GM19372 (cell line): ENCODE data around the gene LRRC18.

Source experiments
- ATAC-seq: cut with Tn5 transposase; IDR thresholded peaks from one replicate; pipeline ENCODE4 v1.9.1; 2021; ENCODE audit warnings: mild to moderate bottlenecking, low read depth, moderate library complexity; ENCODE audit not compliant: unreplicated experiment

The LRRC18 gene

GRCh38 chr10:48946891-48947500 is 7.4 kb upstream of the LRRC18 start:
- no peak for ATAC-seq

DNA sequence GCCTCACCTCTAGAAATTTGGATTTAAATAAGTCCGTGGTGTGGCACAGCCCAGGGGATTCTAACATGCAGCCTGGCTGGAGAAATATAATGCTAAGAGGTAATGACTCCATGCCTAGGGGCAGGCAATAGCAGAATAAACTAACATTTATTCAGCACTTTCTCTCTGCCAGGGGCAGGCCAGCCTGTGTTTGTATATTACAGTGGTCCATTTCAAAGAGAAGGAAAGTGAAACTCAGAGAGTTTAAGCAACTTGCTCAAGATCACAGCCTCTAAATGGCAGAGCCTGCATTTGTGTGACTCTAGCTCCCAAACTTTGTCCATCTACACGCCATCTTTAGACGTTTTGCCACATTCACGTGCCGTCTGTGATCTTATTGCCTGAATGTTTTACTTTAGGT is 6.7 kb upstream of the LRRC18 start:
- no peak for ATAC-seq

GRCh38 chr10:48945441-48946130 is 5.9 kb upstream of the LRRC18 start:
- ATAC-seq, result no peak

DNA sequence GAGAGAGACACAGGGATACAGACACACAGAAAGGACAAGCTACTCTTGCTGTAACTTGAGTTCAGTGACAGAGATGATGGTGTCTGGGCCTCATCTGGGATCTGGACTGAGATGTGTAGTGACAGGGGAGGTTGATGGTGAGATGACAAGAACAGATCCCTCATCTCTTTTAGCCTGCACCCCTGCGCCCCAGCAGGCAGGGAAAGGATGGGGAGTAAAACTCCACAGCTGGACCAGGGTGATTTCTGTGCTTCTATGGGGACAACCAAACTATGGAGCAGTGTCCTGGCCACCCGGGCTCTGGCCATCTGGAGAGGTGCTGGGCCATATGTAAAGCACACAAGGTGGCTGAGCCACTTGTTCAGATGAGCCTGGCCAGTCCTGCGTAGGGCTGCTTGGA is 4.5 kb upstream of the LRRC18 start:
- ATAC-seq, result no peak

DNA sequence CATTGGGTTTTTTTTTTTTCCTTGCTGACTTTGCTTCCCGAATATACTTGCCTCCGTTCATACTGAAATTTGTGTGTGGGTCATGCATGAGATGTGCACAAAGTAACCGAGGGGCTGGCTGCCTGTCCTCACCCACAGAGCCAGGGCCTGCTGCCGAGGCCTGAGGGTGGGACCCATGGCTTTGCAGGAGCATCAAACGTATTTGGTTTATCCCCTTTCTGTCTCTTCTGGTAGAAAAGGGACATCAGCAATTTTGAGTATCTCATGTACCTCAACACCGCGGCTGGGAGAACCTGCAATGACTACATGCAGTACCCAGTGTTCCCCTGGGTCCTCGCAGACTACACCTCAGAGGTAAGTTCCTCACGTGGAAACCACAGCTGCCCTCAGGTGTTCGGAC is 3.5 kb upstream of the LRRC18 start:
- ATAC-seq, result no peak

DNA sequence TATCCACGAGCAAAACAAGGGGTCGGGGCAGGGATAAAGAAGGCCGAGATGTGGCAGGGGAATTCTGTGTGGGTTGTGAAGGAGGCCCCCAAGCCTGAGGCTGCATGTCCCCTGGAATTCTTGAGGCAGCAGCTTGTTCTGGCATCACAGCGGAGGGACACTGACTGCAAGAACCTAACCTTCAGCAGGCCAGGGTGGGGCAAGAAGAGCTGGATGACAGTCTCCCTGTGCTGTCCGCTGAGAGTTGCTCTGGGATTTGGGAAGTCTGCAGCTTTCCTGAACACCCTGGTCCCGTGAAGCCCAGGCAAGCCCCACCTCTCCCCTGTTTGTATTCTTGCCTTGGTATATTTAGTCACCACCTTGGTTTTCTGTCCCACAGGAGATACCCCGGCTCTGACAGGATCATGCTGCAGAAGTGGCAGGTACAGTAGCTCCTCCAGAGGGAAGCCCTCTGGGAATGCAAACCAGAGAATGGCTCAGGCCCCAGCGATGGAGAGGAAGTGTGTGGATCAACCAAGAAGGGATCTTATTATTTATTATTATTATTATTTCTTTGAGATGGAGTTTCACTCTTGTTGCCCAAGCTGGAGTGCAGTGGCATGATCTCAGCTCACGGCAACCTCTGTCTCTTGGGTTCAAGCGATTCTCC is 1.9 kb upstream of the LRRC18 start:
- ATAC-seq, result no peak

DNA sequence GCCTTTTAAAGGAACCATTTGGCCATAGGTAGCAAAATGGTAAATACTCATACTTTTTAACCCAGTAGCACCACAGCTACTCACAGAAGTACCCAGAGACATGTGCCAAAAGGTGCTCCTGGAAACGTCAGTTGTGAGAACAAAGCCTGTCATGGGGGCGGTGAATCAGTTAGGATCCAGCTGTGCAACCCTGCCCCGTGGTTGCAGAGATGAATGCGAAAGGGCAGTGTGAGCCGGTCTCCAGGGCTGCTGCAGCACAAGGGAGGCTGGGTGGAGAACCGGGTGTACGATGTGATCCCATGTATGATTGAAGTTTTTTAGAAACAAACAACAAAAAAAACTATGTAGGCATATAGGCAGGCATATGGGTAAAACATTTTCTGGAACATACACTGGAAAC is 1.3 kb upstream of the LRRC18 start:
- no peak for ATAC-seq

DNA sequence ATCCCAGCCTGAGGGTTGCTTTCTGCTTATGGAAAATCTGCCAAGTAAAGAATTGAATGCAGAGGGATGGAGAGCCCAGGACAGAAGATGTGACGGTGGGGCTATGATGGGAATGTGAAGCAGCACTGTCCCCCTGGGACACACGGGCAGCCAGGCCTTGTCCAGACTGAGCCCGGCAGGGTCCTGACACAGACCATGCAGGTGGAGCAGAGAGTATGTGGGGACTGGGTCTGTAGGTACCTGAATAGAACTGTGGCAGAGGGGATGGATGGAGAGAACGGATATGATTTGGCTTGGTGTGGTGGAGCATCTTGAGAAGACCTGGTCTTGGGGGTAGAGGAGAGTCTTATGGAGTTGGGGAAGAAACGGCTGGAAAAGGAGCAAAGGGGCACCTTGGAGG is 732 bp upstream of the LRRC18 start:
- ATAC-seq, result no peak

DNA sequence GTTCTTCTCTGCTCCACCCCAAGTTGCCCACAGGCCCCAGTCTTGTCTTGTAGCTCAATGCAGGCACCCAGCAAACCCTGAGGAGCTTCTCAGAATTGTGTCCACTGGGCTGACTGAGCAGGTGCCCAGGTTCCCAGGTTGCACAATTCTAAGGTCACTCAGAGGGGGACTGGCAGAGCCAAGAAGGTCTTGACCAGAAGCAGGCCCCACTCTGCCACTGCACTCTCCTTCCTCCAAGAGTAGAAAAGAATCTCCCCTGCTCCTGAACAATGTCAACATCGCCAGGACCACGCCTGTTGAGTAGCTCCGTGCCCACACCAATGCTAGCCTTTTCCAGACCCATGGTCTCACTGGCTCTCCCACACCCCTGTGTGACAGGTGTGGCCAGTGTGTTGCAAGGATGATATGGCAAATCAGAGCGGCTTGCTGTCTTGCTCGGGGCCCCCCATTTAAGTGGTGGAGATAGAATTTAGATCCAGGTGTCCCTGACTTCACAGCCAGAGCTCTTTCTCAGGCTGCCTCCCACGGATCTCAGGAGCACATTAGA is 577 bp downstream of the LRRC18 start:
- ATAC-seq, result no peak

DNA sequence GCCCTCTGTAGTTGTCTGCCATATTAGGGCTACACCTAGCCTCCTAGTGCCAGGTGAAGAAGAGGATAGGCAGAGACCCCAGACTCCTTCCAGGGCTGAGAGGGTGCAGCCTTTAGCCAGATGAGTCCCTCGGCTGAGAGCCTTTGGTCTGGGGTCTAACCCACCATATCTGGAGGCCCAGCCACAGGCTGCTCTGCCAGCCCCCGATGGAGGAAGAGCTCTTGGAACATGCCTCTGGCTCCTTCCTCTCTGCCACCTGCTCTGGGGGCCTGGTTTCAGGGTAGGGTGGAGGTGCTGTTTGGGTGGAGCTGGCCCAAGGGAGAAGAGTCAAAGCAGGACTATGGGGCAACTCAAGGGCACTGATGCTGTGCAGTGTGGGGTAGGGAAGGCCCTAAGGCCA is 1.4 kb downstream of the LRRC18 start:
- no peak for ATAC-seq

DNA sequence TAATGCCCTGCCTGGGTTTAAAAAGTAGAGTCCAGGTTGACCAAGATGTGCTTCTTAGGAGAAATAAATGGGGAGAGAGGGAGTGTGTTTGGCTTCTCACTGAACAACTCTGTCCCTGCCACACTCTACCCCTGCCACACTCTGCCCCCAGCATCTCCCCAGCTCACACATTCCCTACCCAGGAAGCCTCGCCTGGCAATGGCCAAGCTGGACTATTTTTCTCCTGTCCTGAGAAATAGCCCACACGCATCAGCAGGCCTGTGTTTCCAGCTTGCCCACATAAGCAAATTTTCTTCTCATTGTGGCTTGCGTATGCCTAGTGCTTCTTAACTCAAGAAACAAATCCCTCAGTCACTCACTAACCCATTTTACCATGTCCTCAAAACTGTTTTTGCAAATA is 1.8 kb downstream of the LRRC18 start:
- ATAC-seq, result no peak

DNA sequence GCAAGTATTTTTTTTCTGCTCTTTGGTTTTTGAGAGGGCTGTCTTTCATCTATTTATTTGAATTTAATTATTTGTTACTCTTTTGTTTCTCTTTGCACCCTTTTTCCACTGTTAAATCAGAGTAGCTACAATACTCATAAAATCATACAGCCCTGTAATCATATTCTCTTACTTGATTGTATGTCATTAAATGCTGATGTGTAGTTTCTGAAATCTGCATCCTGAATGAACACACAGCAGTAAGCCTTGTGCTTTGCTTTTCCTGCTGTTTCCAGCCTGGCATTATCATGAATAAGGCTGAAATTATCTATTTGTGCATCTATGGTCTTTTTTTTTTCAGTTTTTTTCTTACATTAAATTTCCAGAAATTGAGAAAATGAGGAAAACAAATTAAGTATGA is 4.1 kb downstream of the LRRC18 start:
- ATAC-seq, result no peak

GRCh38 chr10:48934672-48935501 is 4.8 kb downstream of the LRRC18 start:
- no peak for ATAC-seq

DNA sequence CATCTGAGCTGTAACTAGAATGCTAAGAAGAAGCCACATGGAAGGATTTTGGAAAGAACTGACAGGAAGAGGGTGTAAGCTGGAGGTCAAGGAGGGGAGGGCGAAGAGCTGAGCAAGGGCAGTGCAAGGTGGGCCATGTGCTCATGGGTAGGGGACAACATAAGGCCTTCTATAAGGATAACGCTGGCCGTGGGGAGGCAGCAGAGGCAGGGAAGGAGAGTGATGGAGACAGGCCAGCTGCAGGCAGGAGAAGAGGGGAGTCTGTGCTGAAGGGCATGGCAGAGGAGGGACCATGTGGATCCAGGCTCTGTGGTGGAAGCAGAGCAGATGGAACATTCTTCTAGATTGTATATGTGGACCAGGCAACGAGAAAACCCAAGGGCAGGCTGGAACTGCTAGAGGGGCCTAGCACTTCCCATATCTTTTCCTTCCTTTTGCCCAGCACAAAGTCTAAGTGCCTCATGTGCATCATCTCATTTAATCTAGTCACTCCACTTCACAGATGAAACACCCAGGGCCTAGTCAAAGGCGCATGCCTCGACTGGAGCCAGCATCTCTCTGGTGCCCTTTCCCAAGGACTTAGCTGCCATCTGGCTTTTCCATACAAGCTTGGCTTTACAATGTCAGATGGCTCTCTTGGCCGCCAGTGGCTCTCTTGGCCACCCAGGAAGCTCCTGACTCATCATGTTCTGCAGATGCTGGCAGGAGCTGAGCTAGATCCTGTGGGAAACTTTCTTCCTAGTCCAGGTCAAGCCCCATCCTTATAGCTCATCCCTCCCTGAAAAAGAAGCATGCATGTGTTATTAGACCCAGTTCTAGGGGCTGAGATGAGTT is 6.6 kb downstream of the LRRC18 start:
- no peak for ATAC-seq

- no peak for ATAC-seq
Measured at GRCh38 chr10:48931188-48931587, 8.5 kb downstream of the LRRC18 start.

DNA sequence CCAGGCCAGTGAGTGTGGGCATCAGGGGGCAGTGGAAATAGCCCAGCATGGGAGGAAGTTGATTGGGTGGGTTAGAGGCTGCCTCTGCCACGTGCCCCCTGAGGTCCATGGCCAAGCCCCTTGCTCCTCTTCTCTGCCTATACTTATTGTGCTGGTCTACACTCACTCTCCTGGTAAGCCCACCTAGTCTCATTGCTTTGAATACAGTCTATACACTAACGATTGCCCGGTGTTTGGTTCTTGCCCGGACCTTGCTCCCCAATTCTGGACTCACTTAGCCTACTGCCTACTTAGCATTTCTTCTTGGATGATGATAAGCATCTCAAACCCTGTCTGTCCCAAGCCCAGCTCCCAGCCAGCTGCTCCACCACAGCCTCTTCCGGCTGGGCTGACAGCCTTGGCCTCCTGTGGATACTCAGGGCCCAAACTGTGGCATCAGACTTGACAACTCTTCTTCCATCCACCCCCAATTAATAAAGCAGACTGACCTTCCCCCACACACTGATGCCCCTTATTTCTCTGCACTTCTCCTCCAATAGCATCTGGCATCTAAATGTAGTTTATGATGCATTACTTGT is 10.1 kb downstream of the LRRC18 start:
- ATAC-seq, result no peak

DNA sequence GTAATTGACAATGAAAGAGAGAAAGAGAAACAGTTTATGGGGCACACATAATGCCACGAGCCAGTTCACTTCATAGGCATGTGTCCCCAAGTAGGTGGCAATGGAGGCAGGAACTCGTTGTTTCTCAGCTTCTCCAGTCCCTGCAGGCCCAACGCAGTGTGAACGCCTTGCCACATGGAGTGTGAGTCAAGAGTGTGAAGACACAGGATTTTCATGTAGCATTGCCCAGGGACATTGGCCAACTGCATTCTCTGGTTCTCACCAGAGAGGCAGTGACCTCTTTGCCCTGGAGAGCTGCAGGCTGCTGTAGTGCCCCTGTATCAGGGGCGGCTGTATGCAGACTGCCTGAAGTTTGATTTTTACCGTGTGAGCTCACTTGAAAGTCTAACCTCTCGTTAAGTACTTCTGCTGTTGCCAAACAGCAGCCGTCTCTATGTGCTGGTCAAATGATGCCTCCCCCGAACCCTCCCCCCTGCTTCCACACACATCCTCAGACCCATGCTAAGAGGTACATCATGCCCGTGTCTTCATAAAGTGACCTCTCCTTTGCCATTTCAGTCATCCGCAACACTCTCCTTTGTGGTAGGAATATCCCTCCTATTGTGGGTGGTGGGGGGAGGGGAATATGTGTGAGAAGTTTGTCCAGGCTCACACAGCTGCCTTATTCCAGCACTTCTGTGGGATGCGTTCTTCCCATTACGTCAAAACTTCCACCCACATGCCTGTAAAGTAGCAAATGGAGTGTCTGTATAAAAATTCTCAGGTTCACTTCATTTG is 12.7 kb downstream of the LRRC18 start:
- no peak for ATAC-seq

GRCh38 chr10:48926255-48926654 is 13.4 kb downstream of the LRRC18 start:
- no peak for ATAC-seq

DNA sequence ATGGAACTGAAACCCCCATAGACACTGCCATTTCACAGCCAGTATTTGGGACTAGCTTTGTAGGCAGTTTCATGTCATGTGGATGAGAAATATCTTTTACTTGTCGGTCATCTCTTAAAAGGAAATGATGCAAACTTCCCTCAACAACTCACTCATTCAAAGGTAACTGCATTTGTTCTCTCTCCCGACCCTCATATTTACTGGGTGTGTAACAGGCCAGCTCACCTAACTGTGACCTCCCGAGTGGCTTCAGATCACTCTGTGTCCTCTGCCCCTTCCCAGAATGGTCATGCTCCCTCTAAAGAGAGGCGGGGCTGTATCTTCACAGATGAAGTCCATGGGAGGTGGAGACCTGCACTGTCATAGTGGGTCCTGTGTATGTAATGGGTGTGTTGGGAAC is 14.7 kb downstream of the LRRC18 start:
- no peak for ATAC-seq
